ENCODE data around the gene SERPINI2.

The SERPINI2 gene

DNA sequence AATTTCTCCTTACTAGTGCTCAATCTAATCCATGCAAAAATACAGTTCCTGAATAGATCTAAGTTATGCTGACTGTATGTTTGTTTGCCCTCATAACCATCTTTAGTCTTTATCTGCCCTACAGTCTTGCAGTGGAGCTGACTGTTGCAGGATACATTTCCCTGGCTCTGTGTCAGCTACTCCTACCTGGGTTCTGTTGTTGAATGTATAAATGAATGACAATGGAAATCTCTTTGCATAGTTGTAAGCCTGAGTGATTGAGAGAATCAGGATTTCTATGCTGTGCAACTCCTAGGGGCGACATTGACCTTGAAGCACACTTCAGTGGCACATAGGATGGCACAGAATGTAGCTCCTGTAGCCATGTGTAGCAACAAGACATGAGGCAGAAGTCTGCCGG is 77.8 kb downstream of the SERPINI2 start:
- POLR2A ChIA-PET = no interaction called here

DNA sequence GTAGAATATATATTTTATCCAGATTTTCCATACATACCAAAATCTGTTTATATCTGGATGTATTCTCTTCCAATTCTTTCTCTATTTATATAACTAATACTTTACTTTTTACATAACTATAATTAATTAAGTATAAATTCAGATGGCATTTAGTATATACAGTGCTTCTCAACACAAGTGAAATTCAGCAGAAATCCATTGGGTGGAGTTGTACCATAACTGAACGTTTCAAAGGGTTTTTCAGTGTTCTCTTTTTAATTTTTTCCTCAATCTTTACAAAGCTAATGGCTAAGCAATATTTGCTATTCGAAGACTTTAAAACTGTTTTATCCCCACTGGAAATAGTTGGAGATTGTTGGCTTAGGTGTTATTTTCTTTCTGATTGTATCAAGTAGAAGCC is 79.8 kb downstream of the SERPINI2 start:
- POLR2A ChIA-PET = no interaction called here
- CTCF ChIA-PET = interaction anchor here (1.2 to 8.6 kb wide), 3 partner anchors 15 to 488 kb away, joined by 3 to 68 read pairs (median 5); partner anchors contain the start of gene ZBBX
- TF ChIP-seq, protein P1, sequence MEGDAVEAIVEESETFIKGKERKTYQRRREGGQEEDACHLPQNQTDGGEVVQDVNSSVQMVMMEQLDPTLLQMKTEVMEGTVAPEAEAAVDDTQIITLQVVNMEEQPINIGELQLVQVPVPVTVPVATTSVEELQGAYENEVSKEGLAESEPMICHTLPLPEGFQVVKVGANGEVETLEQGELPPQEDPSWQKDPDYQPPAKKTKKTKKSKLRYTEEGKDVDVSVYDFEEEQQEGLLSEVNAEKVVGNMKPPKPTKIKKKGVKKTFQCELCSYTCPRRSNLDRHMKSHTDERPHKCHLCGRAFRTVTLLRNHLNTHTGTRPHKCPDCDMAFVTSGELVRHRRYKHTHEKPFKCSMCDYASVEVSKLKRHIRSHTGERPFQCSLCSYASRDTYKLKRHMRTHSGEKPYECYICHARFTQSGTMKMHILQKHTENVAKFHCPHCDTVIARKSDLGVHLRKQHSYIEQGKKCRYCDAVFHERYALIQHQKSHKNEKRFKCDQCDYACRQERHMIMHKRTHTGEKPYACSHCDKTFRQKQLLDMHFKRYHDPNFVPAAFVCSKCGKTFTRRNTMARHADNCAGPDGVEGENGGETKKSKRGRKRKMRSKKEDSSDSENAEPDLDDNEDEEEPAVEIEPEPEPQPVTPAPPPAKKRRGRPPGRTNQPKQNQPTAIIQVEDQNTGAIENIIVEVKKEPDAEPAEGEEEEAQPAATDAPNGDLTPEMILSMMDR (IDR thresholded peaks at IDR 0.05; ENCODE audit: control extremely low read depth, extremely low read depth, low read depth, missing control alignments) = no peak
- no peak for DNase-seq (ENCODE audit: extremely low spot score)

More for the DNA sequence above, 77.8 kb downstream of the SERPINI2 start:
- no peak for DNase-seq (ENCODE audit: extremely low spot score)
- TF ChIP-seq, protein P1 (IDR thresholded peaks at IDR 0.05; ENCODE audit: control extremely low read depth, extremely low read depth, low read depth, missing control alignments) = no peak
- CTCF ChIA-PET = interaction anchor here (0.9 to 8.6 kb wide), 5 partner anchors 8 to 486 kb away, joined by 3 to 68 read pairs (median 5); partner anchors contain the start of gene ZBBX
